Loucy (cell line): ENCODE results near the gene C16orf95.

Experiments
- H2AFZ ChIP-seq: fragments of 200-600 bp; sonication (generic); 2 replicates; pipeline ENCODE4 v1.6.0; 2016; ENCODE audit warnings: antibody characterized with exemption, mild to moderate bottlenecking, low read length, moderate library complexity
- H3F3A ChIP-seq: fragments of 200-600 bp; 2 replicates; pipeline ENCODE4 v1.6.0; 2016; ENCODE audit warnings: antibody characterized with exemption, low read depth, mild to moderate bottlenecking
- H3K27me3 ChIP-seq: fragments of 200-600 bp; sonication (generic); 2 replicates; pipeline ENCODE4 v1.6.1; 2014; ENCODE audit warnings: low read length, mild to moderate bottlenecking; ENCODE audit not compliant: insufficient read depth, poor library complexity, severe bottlenecking
- H3K36me3 ChIP-seq: fragments of 200-600 bp; sonication (generic); 2 replicates; pipeline ENCODE4 v1.6.1; 2016; ENCODE audit warnings: low read length; ENCODE audit not compliant: insufficient read depth
- H3K4me1 ChIP-seq: fragments of 200-600 bp; sonication (generic); 2 replicates; pipeline ENCODE4 v1.5.1; 2014; ENCODE audit warnings: low read length, mild to moderate bottlenecking; ENCODE audit not compliant: insufficient read depth, poor library complexity, severe bottlenecking
- H3K4me2 ChIP-seq: fragments of 200-600 bp; sonication (generic); 2 replicates; pipeline ENCODE4 v1.6.0; 2014; ENCODE audit warnings: antibody characterized with exemption, low read length, low read depth, mild to moderate bottlenecking; ENCODE audit not compliant: poor library complexity, severe bottlenecking
- H3K4me3 ChIP-seq: fragments of 200-600 bp; sonication (generic); 2 replicates; pipeline ENCODE4 v1.5.1; 2014; ENCODE audit warnings: low read length, mild to moderate bottlenecking, mixed read lengths; ENCODE audit not compliant: poor library complexity, severe bottlenecking
- H3K79me2 ChIP-seq: fragments of 200-600 bp; sonication (generic); 2 replicates; pipeline ENCODE4 v1.6.1; 2014; ENCODE audit warnings: low read length; ENCODE audit not compliant: insufficient read depth
- H3K9ac ChIP-seq: fragments of 200-600 bp; sonication (generic); 2 replicates; pipeline ENCODE4 v1.6.0; 2014; ENCODE audit warnings: mild to moderate bottlenecking, low read depth, low read length, moderate library complexity; ENCODE audit not compliant: poor library complexity, severe bottlenecking
- H3K9me2 ChIP-seq: fragments of 200-600 bp; sonication (generic); replicated peaks from 2 replicates; pipeline ENCODE4 v1.6.1; 2016; ENCODE audit warnings: low read depth, low read length, mixed read lengths
- H3K9me3 ChIP-seq: fragments of 200-600 bp; sonication (generic); 2 replicates; pipeline ENCODE4 v1.6.1; 2014; ENCODE audit warnings: mild to moderate bottlenecking, antibody characterized with exemption, low read length, low read depth; ENCODE audit not compliant: insufficient read depth
- H4K20me1 ChIP-seq: fragments of 200-600 bp; sonication (generic); 2 replicates; pipeline ENCODE4 v1.6.0; 2014; ENCODE audit warnings: antibody characterized with exemption, low read length, mild to moderate bottlenecking; ENCODE audit not compliant: insufficient read depth, poor library complexity, severe bottlenecking
- CTCF ChIP-seq: fragments of 200-600 bp; sonication (generic); conservative IDR thresholded peaks from 2 replicates; pipeline ENCODE4 v1.5.1; 2014; ENCODE audit warnings: mild to moderate bottlenecking, antibody characterized with exemption, low read length
- EZH2phosphoT487 ChIP-seq: fragments of 200-600 bp; IDR thresholded peaks from 2 replicates; pipeline ENCODE4 v1.6.1; 2018; ENCODE audit warnings: antibody characterized with exemption, mild to moderate bottlenecking, moderate library complexity, borderline replicate concordance

C16orf95 gene

GRCh38 chr16:87323727-87324410, 6.7 kb upstream of the C16orf95 start:
- Histone ChIP-seq H3K9me2 (no peaks in the 10 kb centered on the region), H3K9ac (no peak overlapping the region), H2AFZ (no peak overlapping the region), H3K36me3 (no peaks in the 10 kb centered on the region; the same call in 1 of the 2 replicates), H3K4me3 (no peak overlapping the region), H3K79me2 (peaks cover 4% of the 10 kb centered on the region), H3K27me3 (no peaks in the 10 kb centered on the region), H3K4me2 (no peak overlapping the region), H4K20me1 (no peaks in the 10 kb centered on the region), H3K9me3 (no peaks in the 10 kb centered on the region), H3K4me1 (peaks cover 8% of the 10 kb centered on the region), H3F3A (no peaks in the 10 kb centered on the region)
- no peak for TF ChIP-seq CTCF
- no peak for TF ChIP-seq EZH2phosphoT487

- Histone ChIP-seq H3K9ac (no peak overlapping the region), H3K36me3 (no peaks in the 10 kb centered on the region), H3K4me2 (no peak overlapping the region), H3K79me2 (peaks cover 11% of the 10 kb centered on the region), H3F3A (no peaks in the 10 kb centered on the region), H2AFZ (no peak overlapping the region), H3K27me3 (no peaks in the 10 kb centered on the region), H3K9me2 (no peaks in the 10 kb centered on the region), H4K20me1 (no peaks in the 10 kb centered on the region), H3K4me1 (peaks cover 15% of the 10 kb centered on the region), H3K9me3 (no peaks in the 10 kb centered on the region), H3K4me3 (no peak overlapping the region)
- TF ChIP-seq CTCF (no peak), EZH2phosphoT487 (no peak)
Observed at GRCh38 chr16:87322833-87323726, 5.9 kb upstream of the C16orf95 start.

GRCh38 chr16:87322360-87322759, 5.2 kb upstream of the C16orf95 start:
- Histone ChIP-seq H3K36me3 (no peaks in the 10 kb centered on the region), H3K4me2 (no peak overlapping the region), H3K4me3 (no peak overlapping the region), H3K9me3 (no peaks in the 10 kb centered on the region), H3K9me2 (no peaks in the 10 kb centered on the region), H3F3A (no peaks in the 10 kb centered on the region), H3K27me3 (peaks cover 7% of the 10 kb centered on the region), H3K79me2 (peaks cover 19% of the 10 kb centered on the region), H3K9ac (no peak overlapping the region), H2AFZ (no peak overlapping the region), H4K20me1 (no peaks in the 10 kb centered on the region), H3K4me1 (peaks cover 16% of the 10 kb centered on the region)
- TF ChIP-seq CTCF: no peak
- no peak for TF ChIP-seq EZH2phosphoT487
